Motor neuron (in vitro differentiated cells): ENCODE measurements around the gene ZMYND8. TPM values are rescaled to one million over a fixed set of nuclear protein-coding genes. Genes with fewer than 3 reads are reported as not detected.
A peak's percentile ranks its signal among the peaks of the same experiment; 100 is the strongest.
"Not testable (repeated sequence)": the region's sequence is repeated elsewhere in the genome, so short reads cannot be mapped to it uniquely, and the experiment has no call there.

Experiments used
- ATAC-seq, 8 experiments: fragments of 200-7000 bp; cut with Tn5 transposase; replicated peaks in 6 of 8; 2 replicates each; pipeline ENCODE4 v1.8.0; 2021; ENCODE audit warnings: mild to moderate bottlenecking in 8 of 8, moderate library complexity in 8 of 8
- H3K27ac ChIP-seq, 2 donors: fragments of 250-450 bp; sonication (Bioruptor Pico); 2 replicates each; pipeline ENCODE4 v1.9.0; 2021; ENCODE audit warnings: antibody characterized with exemption in 2 of 2, mild to moderate bottlenecking in 2 of 2, moderate library complexity in 1 of 2
- H3K4me1 ChIP-seq, 2 donors: fragments of 250-450 bp; sonication (Bioruptor Pico); replicated peaks in 1 of 2; 2 replicates each; pipeline ENCODE4 v1.6.1; 2021; ENCODE audit warnings: antibody characterized with exemption in 2 of 2, mild to moderate bottlenecking in 2 of 2, moderate library complexity in 1 of 2
- H3K4me3 ChIP-seq, 5 donors: fragments of 250-450 bp; sonication (Bioruptor Pico); 2 replicates each; pipeline ENCODE4 v1.9.0; 2021; ENCODE audit warnings: antibody characterized with exemption in 5 of 5, mild to moderate bottlenecking in 5 of 5, moderate library complexity in 4 of 5
- WGBS, 10 experiments: fragments of 450-650 bp; shearing (Covaris generic); methylation state at CpG; one replicate each; pipeline ENCODE4 v1.0.0; 2022; 5-methylcytosine and 5-hydroxymethylcytosine counted together
- in situ Hi-C, 9 experiments: fragments of 400-800 bp; cut with MboI; loops; one replicate each; pipeline ENCODE4 v1.15.0; 2021; ENCODE audit warnings: low sequenced_read_pairs in 9 of 9, low pct_unique_long_range_greater_than_20kb in 2 of 9; ENCODE audit not compliant: unreplicated experiment in 9 of 9
- total RNA-seq, 8 experiments: library from RNA; unstranded; fragments of 300-600 nt; gene quantifications; 2 replicates each; pipeline versions ENCODE4 v1.2.3 to v1.2.4, GENCODE V29; 2022

ZMYND8 gene
- total RNA-seq, 8 experiments from 2014 or later, result 18.1 to 90.8 (median 36.7) TPM

- Histone ChIP-seq H3K4me1 (no peaks in the 10 kb centered on the region), H3K27ac (no peak overlapping the region), H3K4me3 (no peak overlapping the region)
- in situ Hi-C loops, result loop anchor here in 2 of 9 experiments (25.0 kb wide), 1 partner anchor 209 kb away; no protein-coding TSS in a partner anchor
- 0 to 100% (median 75%) methylated on average over 1 to 2 of the region's 3 CpGs; no CpG with 5 or more reads in 6 of the 10 experiments for WGBS, 10 experiments
- ATAC-seq, result no peak
Measured at GRCh38 chr20:47178277-47178676, 178.2 kb downstream of the ZMYND8 start.

GRCh38 chr20:47176217-47176616, 180.3 kb downstream of the ZMYND8 start:
- H3K4me3 ChIP-seq, H3K27ac ChIP-seq, ATAC-seq, H3K4me1 ChIP-seq: not testable (repeated sequence)
- WGBS, 10 experiments, result 28 to 96% (median 68%) methylated on average over 2 to 5 of the region's 5 CpGs; no CpG with 5 or more reads in 4 of the 10 experiments
- in situ Hi-C loops, result loop anchor here in 2 of 9 experiments (25.0 kb wide), 1 partner anchor 211 kb away; no protein-coding TSS in a partner anchor

- Histone ChIP-seq H3K27ac (no peak overlapping the region), H3K4me3 (no peak overlapping the region), H3K4me1 (no peaks in the 10 kb centered on the region)
- WGBS, 10 experiments, result 0 to 92% (median 38%) methylated on average over 2 to 4 of the region's 6 CpGs; no CpG with 5 or more reads in 1 of the 10 experiments
- ATAC-seq, result no peak
- in situ Hi-C loops, result loop anchor here in 2 of 9 experiments (25.0 kb wide), 1 partner anchor 212 kb away; no protein-coding TSS in a partner anchor
Measured at GRCh38 chr20:47175493-47175892, 181.0 kb downstream of the ZMYND8 start.

GRCh38 chr20:47174456-47175243, 181.8 kb downstream of the ZMYND8 start:
- H3K27ac ChIP-seq, result no peak overlapping the region
- H3K4me3 ChIP-seq, result no peak overlapping the region
- in situ Hi-C loops, result loop anchor here in 6 of 9 experiments (25.0 kb wide), 2 partner anchors 213 to 412 kb away; no protein-coding TSS in a partner anchor
- 18 to 100% (median 81%) methylated on average over 1 to 11 of the region's 21 CpGs; no CpG with 5 or more reads in 2 of the 10 experiments for WGBS, 10 experiments
- no peaks in the 10 kb centered on the region for H3K4me1 ChIP-seq
- no peak for ATAC-seq

GRCh38 chr20:47173596-47174216, 182.8 kb downstream of the ZMYND8 start:
- ATAC-seq, result peak in 1 of 8 experiments; percentile 28
- no peaks in the 10 kb centered on the region for H3K4me1 ChIP-seq
- in situ Hi-C loops, result loop anchor here in 5 of 9 experiments (25.0 kb wide), 1 partner anchor 411 kb away; no protein-coding TSS in a partner anchor
- H3K4me3 ChIP-seq, result no peak overlapping the region
- H3K27ac ChIP-seq, result no peak overlapping the region
- 50 to 92% (median 78%) methylated on average over 1 to 6 of the region's 6 CpGs; no CpG with 5 or more reads in 5 of the 10 experiments for WGBS, 10 experiments

GRCh38 chr20:47172579-47172978, 183.9 kb downstream of the ZMYND8 start:
- 20 to 88% (median 60%) methylated on average over 1 to 6 of the region's 16 CpGs; no CpG with 5 or more reads in 5 of the 10 experiments for WGBS, 10 experiments

GRCh38 chr20:47167846-47168245, 188.7 kb downstream of the ZMYND8 start:
- H3K27ac ChIP-seq, result no peak overlapping the region
- WGBS, 10 experiments, result 72 to 100% (median 82%) methylated on average over 1 to 8 of the region's 9 CpGs; no CpG with 5 or more reads in 6 of the 10 experiments
- H3K4me3 ChIP-seq, result no peak overlapping the region
- ATAC-seq, result no peak
- H3K4me1 ChIP-seq, result no peaks in the 10 kb centered on the region
- in situ Hi-C loops, result loop anchor here in 5 of 9 experiments (25.0 kb wide), 1 partner anchor 406 kb away; no protein-coding TSS in a partner anchor

More at GRCh38 chr20:47172579-47172978, 183.9 kb downstream of the ZMYND8 start:
- ATAC-seq, result no peak
- no peak overlapping the region for H3K27ac ChIP-seq
- H3K4me3 ChIP-seq, result no peak overlapping the region
- no peaks in the 10 kb centered on the region for H3K4me1 ChIP-seq
- in situ Hi-C loops, result loop anchor here in 5 of 9 experiments (25.0 kb wide), 1 partner anchor 410 kb away; no protein-coding TSS in a partner anchor

- 42 to 80% (median 80%) methylated on average over 1 to 2 of the region's 4 CpGs; no CpG with 5 or more reads in 7 of the 10 experiments for WGBS, 10 experiments
- ATAC-seq, result no peak
- Histone ChIP-seq H3K27ac (no peak overlapping the region), H3K4me1 (no peaks in the 10 kb centered on the region), H3K4me3 (no peak overlapping the region)
- in situ Hi-C loops, result loop anchor here in 5 of 9 experiments (25.0 kb wide), 1 partner anchor 403 kb away; no protein-coding TSS in a partner anchor
Measured at GRCh38 chr20:47165376-47165865, 191.1 kb downstream of the ZMYND8 start.

- in situ Hi-C loops, result loop anchor here in 5 of 9 experiments (25.0 kb wide), 1 partner anchor 402 kb away; no protein-coding TSS in a partner anchor
- Histone ChIP-seq H3K4me3 (no peak overlapping the region), H3K4me1 (no peaks in the 10 kb centered on the region), H3K27ac (no peak overlapping the region)
- no peak for ATAC-seq
- 20 to 100% (median 90%) methylated on average over 1 to 6 of the region's 13 CpGs; no CpG with 5 or more reads in 4 of the 10 experiments for WGBS, 10 experiments
Measured at GRCh38 chr20:47164140-47164539, 192.4 kb downstream of the ZMYND8 start.

GRCh38 chr20:47161411-47161810, 195.1 kb downstream of the ZMYND8 start:
- H3K27ac ChIP-seq, result no peak overlapping the region
- no peaks in the 10 kb centered on the region for H3K4me1 ChIP-seq
- ATAC-seq, result no peak
- whole genome bisulfite sequencing, 10 experiments, result 80% methylated on average over 1 of the region's 10 CpGs; no CpG with 5 or more reads in 9 of the 10 experiments
- in situ Hi-C loops, result loop anchor here in 5 of 9 experiments (25.0 kb wide), 1 partner anchor 399 kb away; no protein-coding TSS in a partner anchor
- no peak overlapping the region for H3K4me3 ChIP-seq

- in situ Hi-C loops, result loop anchor here in 5 of 9 experiments (25.0 kb wide), 1 partner anchor 399 kb away; no protein-coding TSS in a partner anchor
- WGBS, 10 experiments, result 20 to 100% (median 84%) methylated on average over 1 to 6 of the region's 14 CpGs; no CpG with 5 or more reads in 3 of the 10 experiments
- Histone ChIP-seq H3K4me3 (no peak overlapping the region), H3K4me1 (no peaks in the 10 kb centered on the region), H3K27ac (no peak overlapping the region)
- no peak for ATAC-seq
Measured at GRCh38 chr20:47160992-47161391, 195.5 kb downstream of the ZMYND8 start.

GRCh38 chr20:47160240-47160639, 196.3 kb downstream of the ZMYND8 start:
- no peaks in the 10 kb centered on the region for H3K4me1 ChIP-seq
- 40 to 100% (median 80%) methylated on average over 1 to 6 of the region's 7 CpGs; no CpG with 5 or more reads in 3 of the 10 experiments for WGBS, 10 experiments
- in situ Hi-C loops, result loop anchor here in 5 of 9 experiments (25.0 kb wide), 1 partner anchor 398 kb away; no protein-coding TSS in a partner anchor
- no peak overlapping the region for H3K27ac ChIP-seq
- ATAC-seq, result no peak
- no peak overlapping the region for H3K4me3 ChIP-seq
